DND-41 (cell line): ENCODE results near the gene OPCML.
A peak's percentile ranks its signal among the peaks of the same experiment; 100 is the strongest.

Experiments
- ATAC-seq: fragments of 200-7000 bp; cut with Tn5 transposase; 3 replicates; pipeline ENCODE4 v1.9.1; 2021; ENCODE audit warnings: low read depth; ENCODE audit not compliant: insufficient read depth
- DNase-seq: peaks from one replicate; pipeline ENCODE4 v3.0.0-alpha.2; 2020
- H2AFZ ChIP-seq: 2 replicates; pipeline ENCODE4 v1.6.0; 2012; ENCODE audit warnings: low read depth, low read length
- H3K27ac ChIP-seq: 2 replicates; pipeline ENCODE4 v1.5.1; 2012; ENCODE audit warnings: low read length, inconsistent platforms
- H3K27me3 ChIP-seq: fragments of 200-600 bp; sonication (generic); 2 replicates; pipeline ENCODE4 v1.6.0; 2012; ENCODE audit warnings: low read length, mild to moderate bottlenecking, inconsistent platforms; ENCODE audit not compliant: insufficient read depth, poor library complexity
- H3K36me3 ChIP-seq: 2 replicates; pipeline ENCODE4 v1.5.1; 2012; ENCODE audit warnings: low read length, inconsistent platforms; ENCODE audit not compliant: insufficient read depth
- H3K4me1 ChIP-seq: 2 replicates; pipeline ENCODE4 v1.5.1; 2012; ENCODE audit warnings: mild to moderate bottlenecking, low read length; ENCODE audit not compliant: insufficient read depth
- H3K4me2 ChIP-seq: 2 replicates; pipeline ENCODE4 v1.6.0; 2012; ENCODE audit warnings: mild to moderate bottlenecking, moderate library complexity, low read length, inconsistent platforms; ENCODE audit not compliant: insufficient read depth
- H3K4me3 ChIP-seq, 2 experiments: fragments of 200-600 bp in 1 of 2; shearing (Covaris generic) in 1 of 2; 2 replicates each; pipeline ENCODE4 v1.5.1; 2012 to 2016; ENCODE audit warnings: inconsistent platforms in 2 of 2, low read length in 2 of 2, mild to moderate bottlenecking in 2 of 2, low read depth in 1 of 2, moderate library complexity in 1 of 2
- H3K79me2 ChIP-seq: 2 replicates; pipeline ENCODE4 v1.6.0; 2012; ENCODE audit warnings: low read length, inconsistent platforms; ENCODE audit not compliant: insufficient read depth
- H3K9ac ChIP-seq: 2 replicates; pipeline ENCODE4 v1.6.0; 2012; ENCODE audit warnings: low read depth, mild to moderate bottlenecking, inconsistent platforms, low read length, moderate library complexity
- H3K9me3 ChIP-seq: 2 replicates; pipeline ENCODE4 v1.5.1; 2012; ENCODE audit warnings: low read length, moderate library complexity, mild to moderate bottlenecking, inconsistent platforms; ENCODE audit not compliant: insufficient read depth, severe bottlenecking
- H4K20me1 ChIP-seq: 2 replicates; pipeline ENCODE4 v1.6.0; 2012; ENCODE audit warnings: low read length; ENCODE audit not compliant: insufficient read depth
- EZH2 ChIP-seq: IDR thresholded peaks from 3 replicates; pipeline ENCODE4 v1.6.1; 2012; ENCODE audit warnings: borderline replicate concordance, low read depth, mild to moderate bottlenecking, moderate library complexity, low read length, inconsistent platforms; ENCODE audit not compliant: severe bottlenecking
- TF ChIP-seq, protein P1 (sequence below): IDR thresholded peaks from 2 replicates; pipeline ENCODE4 v1.5.1; 2012; ENCODE audit warnings: borderline replicate concordance, low read length, moderate library complexity, mild to moderate bottlenecking; ENCODE audit not compliant: poor library complexity, severe bottlenecking; ENCODE audit errors: extremely low read depth

The OPCML gene

DNA sequence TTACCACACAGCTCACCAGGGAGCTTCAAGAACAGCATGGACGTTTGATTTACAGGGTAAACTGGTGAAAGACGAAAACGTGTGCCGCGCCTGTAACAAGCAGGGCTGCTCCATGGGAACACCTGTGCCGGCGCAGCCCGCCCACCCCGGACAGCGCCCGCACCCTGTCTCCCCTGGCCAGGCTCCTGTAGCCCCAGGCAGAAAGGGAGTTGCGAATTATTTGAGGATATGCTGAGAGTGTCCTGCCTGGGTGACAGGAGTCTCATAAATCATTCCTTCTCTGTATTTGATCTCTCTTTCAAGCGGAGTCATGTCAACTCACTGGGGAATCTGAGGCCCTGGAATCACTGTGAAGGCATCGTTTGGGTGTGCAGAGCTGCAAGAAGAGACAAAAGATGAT lies 804.3 kb downstream of the OPCML start:
- Histone ChIP-seq H4K20me1 (no peaks in the 10 kb centered on the region), H3K9me3 (peaks cover 3% of the 10 kb centered on the region), H3K79me2 (no peaks in the 10 kb centered on the region), H2AFZ (no peak overlapping the region), H3K27me3 (no peaks in the 10 kb centered on the region), H3K4me2 (no peak overlapping the region), H3K9ac (no peak overlapping the region), H3K36me3 (no peaks in the 10 kb centered on the region), H3K4me1 (peaks cover 12% of the 10 kb centered on the region), H3K27ac (no peak overlapping the region), H3K4me3 (no peak overlapping the region)
- TF ChIP-seq, protein P1, sequence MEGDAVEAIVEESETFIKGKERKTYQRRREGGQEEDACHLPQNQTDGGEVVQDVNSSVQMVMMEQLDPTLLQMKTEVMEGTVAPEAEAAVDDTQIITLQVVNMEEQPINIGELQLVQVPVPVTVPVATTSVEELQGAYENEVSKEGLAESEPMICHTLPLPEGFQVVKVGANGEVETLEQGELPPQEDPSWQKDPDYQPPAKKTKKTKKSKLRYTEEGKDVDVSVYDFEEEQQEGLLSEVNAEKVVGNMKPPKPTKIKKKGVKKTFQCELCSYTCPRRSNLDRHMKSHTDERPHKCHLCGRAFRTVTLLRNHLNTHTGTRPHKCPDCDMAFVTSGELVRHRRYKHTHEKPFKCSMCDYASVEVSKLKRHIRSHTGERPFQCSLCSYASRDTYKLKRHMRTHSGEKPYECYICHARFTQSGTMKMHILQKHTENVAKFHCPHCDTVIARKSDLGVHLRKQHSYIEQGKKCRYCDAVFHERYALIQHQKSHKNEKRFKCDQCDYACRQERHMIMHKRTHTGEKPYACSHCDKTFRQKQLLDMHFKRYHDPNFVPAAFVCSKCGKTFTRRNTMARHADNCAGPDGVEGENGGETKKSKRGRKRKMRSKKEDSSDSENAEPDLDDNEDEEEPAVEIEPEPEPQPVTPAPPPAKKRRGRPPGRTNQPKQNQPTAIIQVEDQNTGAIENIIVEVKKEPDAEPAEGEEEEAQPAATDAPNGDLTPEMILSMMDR: no peak
- TF ChIP-seq EZH2: no peak
- ATAC-seq (no peak), DNase-seq (no peak)

DNA sequence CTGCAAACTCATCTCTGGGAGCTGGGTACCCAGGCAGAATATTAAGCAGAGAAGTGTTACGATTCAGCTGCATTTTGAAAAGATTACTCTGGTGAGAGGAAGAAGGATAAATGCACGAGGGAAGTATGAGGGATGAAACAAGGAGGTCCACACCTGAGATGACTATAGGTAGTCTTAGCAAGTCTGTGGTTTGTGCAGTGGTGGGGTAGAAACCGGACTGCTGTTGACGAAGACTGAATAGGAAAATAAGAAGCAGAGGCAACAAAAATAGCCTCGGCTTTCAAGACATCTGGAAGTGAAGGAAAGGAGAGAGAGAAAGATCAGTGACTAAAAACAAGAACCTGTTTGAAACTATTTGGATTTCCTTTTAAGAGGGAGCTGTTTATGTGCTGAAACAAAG lies 810.8 kb downstream of the OPCML start:
- Histone ChIP-seq H3K4me3 (no peak overlapping the region), H4K20me1 (no peaks in the 10 kb centered on the region), H3K9ac (no peak overlapping the region), H3K9me3 (peaks cover 3% of the 10 kb centered on the region), H3K4me1 (peaks cover 69% of the 10 kb centered on the region), H3K27ac (peak overlapping the region; percentile 60), H2AFZ (0 out of 2 replicates have a peak overlapping the region, but pooled peaks have one; percentile 2), H3K27me3 (no peaks in the 10 kb centered on the region), H3K4me2 (no peak overlapping the region), H3K79me2 (no peaks in the 10 kb centered on the region), H3K36me3 (no peaks in the 10 kb centered on the region)
- DNase-seq (no peak), ATAC-seq (no peak)
- TF ChIP-seq EZH2: no peak
- TF ChIP-seq, protein P1: no peak

DNA sequence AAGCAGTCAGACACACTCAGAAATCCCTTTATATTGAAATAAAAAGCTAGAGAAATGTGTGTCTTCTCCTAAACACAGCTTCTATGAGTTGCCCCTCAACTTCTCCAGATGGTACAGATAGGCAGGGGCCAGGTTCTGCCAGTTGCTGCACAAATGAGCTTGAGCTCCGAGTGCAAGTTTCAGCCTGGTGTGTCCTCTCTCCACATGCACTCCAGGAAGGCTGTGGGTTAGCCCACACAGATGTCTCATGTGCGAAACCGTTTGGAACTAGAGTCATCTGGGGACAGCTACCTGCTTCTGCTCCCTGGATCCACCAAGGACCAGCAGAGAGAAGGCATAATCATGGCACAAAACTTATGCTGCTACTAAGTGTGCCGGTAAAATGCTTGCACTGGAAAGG lies 812.6 kb downstream of the OPCML start:
- Histone ChIP-seq H2AFZ (0 out of 2 replicates have a peak overlapping the region, but pooled peaks have one; percentile 26), H3K9ac (peak overlapping the region; percentile 58), H3K9me3 (peaks cover 1% of the 10 kb centered on the region), H3K4me2 (peak overlapping the region; percentile 58), H3K4me3 (peak overlapping the region in 1 of 2 experiments; percentile 25; a peak in 1 of 4 replicates), H3K27me3 (no peaks in the 10 kb centered on the region), H3K4me1 (peaks cover 65% of the 10 kb centered on the region), H4K20me1 (no peaks in the 10 kb centered on the region), H3K27ac (peak overlapping the region; percentile 86), H3K79me2 (no peaks in the 10 kb centered on the region), H3K36me3 (no peaks in the 10 kb centered on the region)
- DNase-seq (peak; percentile 83), ATAC-seq (peak; percentile 69)
- TF ChIP-seq, protein P1: no peak
- no peak for TF ChIP-seq EZH2
